Activated T-helper 1 cell treated with Interleukin-2 at 50 U/mL for 16 hours (primary cell): ENCODE data around the gene TSPAN8.
"Not testable (repeated sequence)": the region's sequence is repeated elsewhere in the genome, so short reads cannot be mapped to it uniquely, and the experiment has no call there.

Experiments
- DNase-seq: peaks from one replicate; pipeline ENCODE4 v3.0.0-alpha.2; 2020; ENCODE audit warnings: low read depth

The TSPAN8 gene

DNA sequence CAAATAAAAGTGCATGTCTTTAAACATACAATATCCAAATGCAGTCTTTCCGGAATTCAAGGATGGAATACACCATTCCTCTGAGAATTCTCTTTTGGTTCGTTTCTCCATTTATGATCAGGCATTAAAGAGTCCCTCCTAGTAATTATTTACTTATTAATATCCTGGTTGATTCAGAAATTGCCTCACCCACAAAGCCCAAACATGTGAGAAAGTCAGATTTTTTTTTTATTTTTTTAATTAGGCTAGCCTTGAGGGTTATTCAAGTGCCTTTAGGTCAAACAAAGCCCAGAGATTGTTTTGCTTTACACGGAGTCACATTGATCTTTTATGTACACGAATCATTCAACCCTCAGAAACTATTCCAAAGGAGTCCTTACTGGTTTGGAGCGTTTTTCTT, 6.4 kb upstream of the TSPAN8 start:
- DNase-seq = no peak

DNA sequence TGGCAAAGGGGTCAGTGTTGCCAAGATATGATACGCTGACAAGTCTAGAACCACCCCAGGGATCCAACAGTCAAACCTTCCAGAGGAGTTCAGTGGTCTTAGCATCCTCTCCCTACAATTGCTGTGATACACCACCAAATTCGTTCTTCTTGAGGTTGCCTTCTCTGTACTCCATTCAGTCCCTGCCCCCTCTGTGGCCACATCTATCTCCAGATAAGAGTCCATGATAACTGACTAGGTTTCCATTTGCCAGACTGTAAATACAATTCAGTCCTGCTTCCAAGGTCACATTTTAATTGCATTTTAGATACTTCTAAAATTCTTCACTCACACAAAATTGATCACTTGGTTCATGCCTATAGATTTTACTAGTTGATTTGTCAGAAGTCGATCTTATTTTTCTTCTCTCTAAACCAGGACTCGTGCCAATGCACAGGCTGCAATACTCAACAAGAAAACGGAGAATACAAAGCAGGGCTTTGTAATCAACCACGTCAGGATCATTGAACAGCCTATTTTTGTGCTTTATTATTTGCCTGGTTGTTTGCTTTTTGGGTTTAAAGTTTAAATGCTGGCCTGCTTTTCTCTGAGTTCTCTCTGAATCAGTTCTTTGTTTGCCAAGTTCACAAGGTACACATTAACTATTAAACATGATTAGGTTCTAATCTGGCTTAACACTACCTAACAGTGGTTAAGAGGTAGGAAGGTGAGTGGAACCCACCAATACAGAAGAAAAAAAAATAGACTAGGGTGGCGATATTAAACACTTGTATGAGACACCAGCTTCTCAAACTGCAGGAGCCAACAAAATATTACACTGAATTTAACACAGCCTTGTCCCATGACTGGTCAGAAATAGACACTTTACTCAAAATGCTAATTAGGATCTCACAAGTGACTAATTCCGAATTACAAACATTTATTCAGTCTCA, 5.3 kb upstream of the TSPAN8 start:
- no peak for DNase-seq

DNA sequence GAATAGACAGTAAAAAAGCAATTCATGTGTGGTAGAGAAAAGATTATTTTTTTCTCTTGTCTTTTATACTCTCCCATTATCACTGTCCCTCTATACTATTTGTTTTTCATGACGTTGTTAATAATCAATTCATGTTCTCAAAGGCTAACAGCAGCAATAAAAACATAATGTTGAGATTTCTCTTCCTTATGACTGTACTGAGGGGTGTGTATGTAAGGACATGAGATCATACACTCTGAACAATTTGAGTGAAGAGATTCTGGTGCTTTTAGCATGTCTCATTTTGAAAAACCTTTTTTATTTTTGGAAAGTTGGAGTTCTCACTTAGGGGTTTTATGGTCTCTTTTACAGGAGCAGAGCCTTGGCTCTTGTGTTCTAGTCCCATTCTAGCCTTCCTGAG, 3.8 kb upstream of the TSPAN8 start:
- no peak for DNase-seq

GRCh38 chr12:71160585-71160984, 2.8 kb upstream of the TSPAN8 start:
- no peak for DNase-seq

DNA sequence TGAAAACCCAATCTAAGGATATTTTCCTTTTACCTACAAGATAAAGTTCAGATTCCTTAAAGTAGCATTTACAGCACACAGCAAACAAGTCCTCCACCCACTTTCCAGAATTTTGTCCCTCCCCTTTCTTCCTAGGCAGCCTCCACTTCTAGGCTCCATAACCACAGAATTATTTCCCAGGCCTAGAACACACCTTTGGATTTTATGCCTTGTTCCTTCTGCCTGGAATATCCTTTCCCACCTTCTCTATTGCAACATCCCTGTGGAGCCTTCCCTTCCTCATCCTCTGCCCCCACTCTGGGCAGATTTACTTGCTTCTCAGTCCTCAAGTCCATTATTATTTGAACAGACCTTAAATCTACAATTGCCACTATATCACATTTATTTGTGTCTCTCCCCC, 2.1 kb upstream of the TSPAN8 start:
- DNase-seq = no peak

- DNase-seq = no peak
Measured at GRCh38 chr12:71159264-71159663, 1.5 kb upstream of the TSPAN8 start.

GRCh38 chr12:71158361-71158882, 623 bp upstream of the TSPAN8 start:
- no peak for DNase-seq

- no peak for DNase-seq
Measured at GRCh38 chr12:71155225-71155624, 2.6 kb downstream of the TSPAN8 start.

DNA sequence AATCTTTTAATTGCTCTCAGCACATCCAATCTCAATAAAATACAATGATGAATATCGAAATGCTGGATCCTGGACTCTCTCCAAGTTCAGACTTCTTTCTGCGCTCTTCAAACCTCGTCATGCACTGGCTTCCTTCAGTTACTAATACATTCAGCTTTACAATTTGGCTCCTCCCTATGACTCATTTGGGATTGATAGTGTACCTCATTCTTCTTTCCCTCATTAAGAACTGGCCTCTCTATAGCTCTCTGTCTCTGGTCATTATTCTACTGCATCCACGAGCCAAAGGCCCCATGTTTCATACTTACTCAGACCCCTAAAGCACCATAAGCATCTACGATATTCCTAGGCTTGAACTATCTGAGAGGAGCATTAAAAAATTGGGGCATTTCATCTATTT, 4.9 kb downstream of the TSPAN8 start:
- DNase-seq = no peak

DNA sequence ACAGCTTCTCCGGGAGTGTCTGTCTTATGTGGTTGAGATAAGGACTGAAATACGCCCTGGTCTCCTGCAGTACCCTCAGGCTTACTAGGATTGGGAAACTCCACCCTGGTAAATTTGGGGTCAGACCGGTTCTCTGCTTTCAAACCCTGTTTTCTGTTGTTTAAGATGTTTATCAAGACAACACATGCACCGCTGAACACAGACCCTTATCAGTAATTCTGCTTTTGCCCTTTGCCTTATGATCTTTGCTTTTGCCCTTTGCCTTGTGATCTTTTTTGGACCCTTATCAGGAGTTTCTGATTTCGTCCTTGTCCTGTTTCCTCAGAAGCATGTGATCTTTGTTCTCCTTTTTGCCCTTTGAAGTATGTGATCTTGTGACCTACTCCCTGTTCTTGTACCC, 7.8 kb downstream of the TSPAN8 start:
- DNase-seq = not testable (repeated sequence)

- no peak for DNase-seq
Measured at GRCh38 chr12:71144682-71145081, 13.1 kb downstream of the TSPAN8 start.

DNA sequence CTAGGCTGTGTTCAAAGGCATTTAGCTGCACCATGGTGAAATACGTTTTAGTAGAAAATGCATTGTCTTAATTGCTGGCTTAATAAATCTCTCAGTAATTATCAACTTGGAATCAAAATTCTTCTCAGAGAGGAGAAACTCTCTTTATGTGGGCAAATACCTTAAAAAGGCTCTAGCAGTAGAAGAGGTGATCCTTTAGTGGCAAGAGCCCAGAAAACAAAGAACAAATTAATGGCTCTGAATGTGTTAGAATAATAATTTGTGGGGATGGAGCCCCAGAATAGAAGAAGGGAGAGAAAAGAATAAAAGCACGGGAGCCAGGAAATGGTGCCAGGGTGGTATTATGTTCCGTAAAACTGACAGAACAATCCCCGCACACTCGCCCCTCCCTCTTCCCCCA, 14.8 kb downstream of the TSPAN8 start:
- no peak for DNase-seq

GRCh38 chr12:71142016-71142415, 15.8 kb downstream of the TSPAN8 start:
- DNase-seq = no peak

DNA sequence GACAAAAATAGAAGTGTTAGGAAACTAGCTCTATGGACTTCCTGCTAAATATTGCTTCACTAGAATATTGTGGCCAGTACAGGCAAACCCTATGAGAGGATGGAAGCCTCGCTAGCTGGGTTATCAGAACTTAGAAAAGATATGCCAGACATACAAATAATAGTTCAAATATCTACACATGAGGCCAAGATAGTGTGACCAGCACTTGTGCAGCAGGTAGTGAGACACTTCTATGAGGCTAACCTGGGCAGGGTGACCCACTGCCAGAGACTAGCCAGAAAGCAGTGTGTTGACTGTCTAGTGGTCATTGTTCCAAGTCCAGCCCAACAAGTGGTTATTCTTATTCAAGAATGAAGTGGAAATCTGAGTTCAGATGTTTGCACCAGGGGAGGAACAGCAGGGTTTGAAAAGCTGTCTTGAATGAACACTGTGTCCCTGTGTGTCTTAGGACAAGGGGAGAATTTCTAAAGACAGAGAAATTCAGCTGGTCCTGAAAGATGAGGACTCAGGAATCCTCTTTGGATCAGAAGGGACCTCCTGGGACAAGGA, 16.3 kb downstream of the TSPAN8 start:
- no peak for DNase-seq

GRCh38 chr12:71139153-71139735, 18.6 kb downstream of the TSPAN8 start:
- no peak for DNase-seq

DNA sequence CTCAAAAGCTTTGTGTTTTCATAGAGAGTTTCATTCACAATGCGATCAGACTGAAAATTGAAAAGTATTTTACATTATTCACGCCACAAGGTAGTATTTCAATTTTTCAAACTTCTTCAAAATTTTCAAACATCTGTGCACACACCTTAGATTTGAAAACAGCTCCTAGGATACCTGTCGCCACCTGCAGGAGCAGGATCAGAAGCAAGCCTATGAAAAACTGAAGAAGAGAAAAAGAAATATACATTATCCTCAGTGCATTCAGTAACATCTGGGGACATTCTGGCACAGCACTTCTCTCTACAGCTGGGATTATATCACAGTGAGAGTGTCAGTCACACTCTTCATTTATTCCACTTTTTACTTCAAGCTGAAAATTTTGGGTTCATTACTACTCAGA, 19.8 kb downstream of the TSPAN8 start:
- DNase-seq = no peak

- no peak for DNase-seq
Measured at GRCh38 chr12:71135812-71136176, 22.0 kb downstream of the TSPAN8 start.

GRCh38 chr12:71135077-71135811, 22.6 kb downstream of the TSPAN8 start:
- no peak for DNase-seq

- no peak for DNase-seq
Measured at GRCh38 chr12:71134405-71134804, 23.4 kb downstream of the TSPAN8 start.

GRCh38 chr12:71130521-71131069, 27.2 kb downstream of the TSPAN8 start:
- DNase-seq = no peak

DNA sequence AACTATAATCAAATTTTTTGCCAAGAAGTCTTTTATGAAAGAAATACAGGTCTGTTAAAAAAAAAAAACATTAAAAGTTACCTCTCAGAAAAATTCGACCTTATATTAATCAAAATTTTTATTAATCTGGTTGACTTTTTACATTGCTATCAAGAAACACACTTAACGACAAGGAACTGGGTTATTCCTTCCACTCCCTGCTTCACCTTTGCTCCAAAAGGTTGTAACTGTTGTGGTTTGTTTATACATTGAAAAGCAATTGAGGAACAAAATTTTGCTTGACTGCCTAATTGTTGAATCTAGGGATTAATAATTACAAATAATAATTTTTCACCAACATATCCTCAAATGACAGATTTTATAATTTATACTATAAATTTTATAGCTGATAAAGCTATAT, 28.4 kb downstream of the TSPAN8 start:
- no peak for DNase-seq

GRCh38 chr12:71128191-71128788, 29.5 kb downstream of the TSPAN8 start:
- no peak for DNase-seq
